HG03139 (cell line): ENCODE data around the gene CCT6B.

Source experiments
- ATAC-seq: cut with Tn5 transposase; IDR thresholded peaks from one replicate; pipeline ENCODE4 v1.9.1; 2021; ENCODE audit not compliant: unreplicated experiment

The CCT6B gene

GRCh38 chr17:34892461-34893249 lies 68.6 kb downstream of the CCT6B start:
- no peak for ATAC-seq

- no peak for ATAC-seq
These were observed 74.4 kb downstream of the CCT6B start for GRCh38 chr17:34886831-34887230.

GRCh38 chr17:34885076-34885475 lies 76.2 kb downstream of the CCT6B start:
- ATAC-seq, result no peak

GRCh38 chr17:34884597-34884996 lies 76.7 kb downstream of the CCT6B start:
- ATAC-seq, result no peak

- no peak for ATAC-seq
These were observed 77.9 kb downstream of the CCT6B start for GRCh38 chr17:34883106-34884000.

GRCh38 chr17:34879146-34879545 lies 82.1 kb downstream of the CCT6B start:
- ATAC-seq, result no peak
